ENCODE results near the gene SELE. TPM values are rescaled to one million over a fixed set of nuclear protein-coding genes. Genes with fewer than 3 reads are reported as not detected.

The SELE gene
- total and polyA plus RNA-seq, 2 of the 13 experiments (the other 11 are each of a cell fraction or from before 2014, with no cell fraction given): 0.04 to 0.09 TPM

- Histone ChIP-seq H3K4me2 (ENCODE audit: low read depth, low read length) (no peak overlapping the region), H3K4me3 (replicated peaks in 1 of 3; ENCODE audit: insufficient read depth in 1 of 3, low read depth in 2 of 3, low read length in 3 of 3) (no peak overlapping the region), H3K27ac (ENCODE audit: extremely low read length, insufficient read depth, low read length) (no peak overlapping the region), H3K79me2 (ENCODE audit: insufficient read depth, low read length) (no peaks in the 10 kb centered on the region), H3K27me3 (ENCODE audit: control insufficient read depth in 1 of 2, insufficient read depth in 2 of 2, low read length in 2 of 2) (no peaks in the 10 kb centered on the region), H3K4me1 (ENCODE audit: insufficient read depth, low read length) (peaks cover 16% of the 10 kb centered on the region), H2AFZ (ENCODE audit: low read length) (no peak overlapping the region), H3K9ac (ENCODE audit: insufficient read depth, low read depth, low read length) (no peak overlapping the region), H3K9me3 (ENCODE audit: low read length) (no peaks in the 10 kb centered on the region), H3K36me3 (replicated peaks in 1 of 2; ENCODE audit: control insufficient read depth in 1 of 2, insufficient read depth in 2 of 2, low read length in 2 of 2) (no peaks in the 10 kb centered on the region), H4K20me1 (ENCODE audit: insufficient read depth, low read length) (no peaks in the 10 kb centered on the region)
- TF ChIP-seq ZNF563 (CRISPR knock-in tag; IDR thresholded peaks at IDR 0.05): no peak
- TF ChIP-seq MAFF (IDR thresholded peaks at IDR 0.05; ENCODE audit: low read depth, low read length): peak; percentile 81
- no peak for TF ChIP-seq RFX1 (IDR thresholded peaks at IDR 0.05)
- TF ChIP-seq MAFK (conservative IDR thresholded peaks at IDR 0.05 in 1 of 2, IDR thresholded peaks at IDR 0.05 in 1 of 2; ENCODE audit: low read length in 2 of 2): peak; percentile 55 to 83
- POLR2A ChIA-PET: no interaction called here
- intact Hi-C loops (cut with micrococcal nuclease; ENCODE audit: unreplicated experiment): no loop called here
- no peak for ATAC-seq
- in situ Hi-C loops (cut with HindIII; ENCODE audit: extremely low pct_ligation_motif_present, low pct_unique_long_range_greater_than_20kb): no loop called here
- FAIRE-seq: no peak
- no peak for DNase-seq (ENCODE audit: low spot score)
- BruUV-seq (replicated peaks): no TSS peak
- CTCF ChIA-PET (ENCODE audit: low intra/inter-chr PET ratio, low total read pairs): no interaction called here
- WGBS (ENCODE audit: low lambda C conversion rate): 45% methylated on average over 1 of the region's 1 CpG
These were observed 16.2 kb upstream of the SELE start for GRCh38 chr1:169750041-169750440.

DNA sequence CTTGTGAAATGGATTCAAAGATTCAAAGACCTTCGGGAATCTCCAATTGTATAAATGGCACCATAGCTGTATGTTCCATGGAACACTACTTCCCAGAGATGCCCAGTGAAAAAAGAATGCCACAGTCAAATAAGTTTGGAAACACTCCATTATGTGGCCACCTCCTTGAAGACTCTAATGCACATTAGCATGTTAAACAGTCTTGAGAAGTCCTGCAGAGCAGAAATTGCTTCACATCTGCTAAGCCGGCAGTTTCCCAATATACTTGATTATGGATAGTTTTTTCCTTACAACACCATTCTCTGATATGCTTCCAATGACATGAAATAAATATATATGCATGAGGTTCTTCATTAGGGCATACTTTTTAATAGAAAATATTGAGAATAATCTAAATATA is 12.7 kb upstream of the SELE start:
- in situ Hi-C loops (cut with HindIII; ENCODE audit: extremely low pct_ligation_motif_present, low pct_unique_long_range_greater_than_20kb): no loop called here
- FAIRE-seq: no peak

More for the DNA sequence above, 12.7 kb upstream of the SELE start:
- H4K20me1 ChIP-seq (ENCODE audit: insufficient read depth, low read length): no peaks in the 10 kb centered on the region
- H3K4me3 ChIP-seq (replicated peaks in 1 of 3; ENCODE audit: insufficient read depth in 1 of 3, low read depth in 2 of 3, low read length in 3 of 3): no peak overlapping the region
- intact Hi-C loops (cut with micrococcal nuclease; ENCODE audit: unreplicated experiment): no loop called here
- 96% methylated on average over 2 of the region's 2 CpGs for WGBS (ENCODE audit: low lambda C conversion rate)
- H3K36me3 ChIP-seq (replicated peaks in 1 of 2; ENCODE audit: control insufficient read depth in 1 of 2, insufficient read depth in 2 of 2, low read length in 2 of 2): no peaks in the 10 kb centered on the region
- H3K27me3 ChIP-seq (ENCODE audit: control insufficient read depth in 1 of 2, insufficient read depth in 2 of 2, low read length in 2 of 2): no peaks in the 10 kb centered on the region
- H3K9me3 ChIP-seq (ENCODE audit: low read length): no peaks in the 10 kb centered on the region
- H3K4me1 ChIP-seq (ENCODE audit: insufficient read depth, low read length): peaks cover 27% of the 10 kb centered on the region
- CTCF ChIA-PET (ENCODE audit: low intra/inter-chr PET ratio, low total read pairs): no interaction called here
- H2AFZ ChIP-seq (ENCODE audit: low read length): no peak overlapping the region
- H3K9ac ChIP-seq (ENCODE audit: insufficient read depth, low read depth, low read length): no peak overlapping the region
- no TSS peak for BruUV-seq (replicated peaks)
- no peak overlapping the region for H3K4me2 ChIP-seq (ENCODE audit: low read depth, low read length)
- ATAC-seq (no peak), DNase-seq (ENCODE audit: low spot score) (no peak)
- no peaks in the 10 kb centered on the region for H3K79me2 ChIP-seq (ENCODE audit: insufficient read depth, low read length)
- POLR2A ChIA-PET: interaction anchor here (1.1 kb wide), 1 partner anchor 160 kb away, joined by 4 read pairs; the partner anchor contains the start of gene F5
- TF ChIP-seq, protein P1, sequence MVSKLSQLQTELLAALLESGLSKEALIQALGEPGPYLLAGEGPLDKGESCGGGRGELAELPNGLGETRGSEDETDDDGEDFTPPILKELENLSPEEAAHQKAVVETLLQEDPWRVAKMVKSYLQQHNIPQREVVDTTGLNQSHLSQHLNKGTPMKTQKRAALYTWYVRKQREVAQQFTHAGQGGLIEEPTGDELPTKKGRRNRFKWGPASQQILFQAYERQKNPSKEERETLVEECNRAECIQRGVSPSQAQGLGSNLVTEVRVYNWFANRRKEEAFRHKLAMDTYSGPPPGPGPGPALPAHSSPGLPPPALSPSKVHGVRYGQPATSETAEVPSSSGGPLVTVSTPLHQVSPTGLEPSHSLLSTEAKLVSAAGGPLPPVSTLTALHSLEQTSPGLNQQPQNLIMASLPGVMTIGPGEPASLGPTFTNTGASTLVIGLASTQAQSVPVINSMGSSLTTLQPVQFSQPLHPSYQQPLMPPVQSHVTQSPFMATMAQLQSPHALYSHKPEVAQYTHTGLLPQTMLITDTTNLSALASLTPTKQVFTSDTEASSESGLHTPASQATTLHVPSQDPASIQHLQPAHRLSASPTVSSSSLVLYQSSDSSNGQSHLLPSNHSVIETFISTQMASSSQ (IDR thresholded peaks at IDR 0.05; ENCODE audit: low read depth): no peak
- TF ChIP-seq, protein P1 (CRISPR knock-in tag; IDR thresholded peaks at IDR 0.05; ENCODE audit: borderline replicate concordance): no peak
- TF ChIP-seq AFF4 (CRISPR knock-in tag; IDR thresholded peaks at IDR 0.05) (no peak), SATB2 (CRISPR knock-in tag; IDR thresholded peaks at IDR 0.05) (no peak), ZNF207 (IDR thresholded peaks at IDR 0.05; ENCODE audit: borderline replicate concordance) (no peak), FOSL2 (CRISPR knock-in tag; IDR thresholded peaks at IDR 0.05) (no peak)
- no peak overlapping the region for H3K27ac ChIP-seq (ENCODE audit: extremely low read length, insufficient read depth, low read length)

Measured in HepG2 (cell line).